HG03025 (cell line): ENCODE measurements around the gene RASAL1.
"Not testable (repeated sequence)": the region's sequence is repeated elsewhere in the genome, so short reads cannot be mapped to it uniquely, and the experiment has no call there.

Experiments
- ATAC-seq: cut with Tn5 transposase; IDR thresholded peaks from one replicate; pipeline ENCODE4 v1.9.1; 2021; ENCODE audit warnings: mild to moderate bottlenecking, moderate library complexity; ENCODE audit not compliant: unreplicated experiment, low FRiP score

RASAL1 gene

GRCh38 chr12:113142173-113142885 lies 6.8 kb upstream of the RASAL1 start:
- ATAC-seq: no peak

- ATAC-seq: not testable (repeated sequence)
These were observed 6.2 kb upstream of the RASAL1 start for GRCh38 chr12:113141716-113142115.

- no peak for ATAC-seq
These were observed 5.1 kb upstream of the RASAL1 start for GRCh38 chr12:113140706-113141105.

GRCh38 chr12:113138826-113139225 lies 3.3 kb upstream of the RASAL1 start:
- ATAC-seq: no peak

GRCh38 chr12:113137861-113138783 lies 2.6 kb upstream of the RASAL1 start:
- ATAC-seq: no peak

- ATAC-seq: no peak
These were observed 1.5 kb upstream of the RASAL1 start for GRCh38 chr12:113136990-113137511.

GRCh38 chr12:113136128-113136989 lies 798 bp upstream of the RASAL1 start:
- no peak for ATAC-seq

GRCh38 chr12:113134521-113134951 lies 1.0 kb downstream of the RASAL1 start:
- ATAC-seq: no peak

- ATAC-seq: no peak
These were observed 1.5 kb downstream of the RASAL1 start for GRCh38 chr12:113134071-113134470.

GRCh38 chr12:113133666-113134065 lies 1.9 kb downstream of the RASAL1 start:
- ATAC-seq: no peak

GRCh38 chr12:113133036-113133435 lies 2.5 kb downstream of the RASAL1 start:
- ATAC-seq: no peak

GRCh38 chr12:113131556-113131955 lies 4.0 kb downstream of the RASAL1 start:
- no peak for ATAC-seq

- no peak for ATAC-seq
These were observed 5.0 kb downstream of the RASAL1 start for GRCh38 chr12:113130457-113131135.

- no peak for ATAC-seq
These were observed 5.7 kb downstream of the RASAL1 start for GRCh38 chr12:113129664-113130456.

GRCh38 chr12:113128802-113129663 lies 6.5 kb downstream of the RASAL1 start:
- ATAC-seq: no peak

- ATAC-seq: no peak
These were observed 7.8 kb downstream of the RASAL1 start for GRCh38 chr12:113127791-113128199.

GRCh38 chr12:113120670-113121370 lies 14.7 kb downstream of the RASAL1 start:
- no peak for ATAC-seq
